GM23338 (cell line): ENCODE measurements around the gene ELANE. TPM values are rescaled to one million over a fixed set of nuclear protein-coding genes. Genes with fewer than 3 reads are reported as not detected.

Experiments
- ATAC-seq: fragments of 200-7000 bp; cut with Tn5 transposase; 3 replicates; pipeline ENCODE4 v1.9.1; 2020
- DNase-seq: peaks from one replicate; pipeline ENCODE4 v3.0.0-alpha.2; 2015; ENCODE audit warnings: low spot score
- H2AFZ ChIP-seq: fragments of 200-600 bp; sonication (generic); 2 replicates; pipeline ENCODE4 v1.8.0; 2016; ENCODE audit warnings: antibody characterized with exemption, mild to moderate bottlenecking, moderate library complexity
- H3F3A ChIP-seq: fragments of 200-600 bp; sonication (generic); replicated peaks from 2 replicates; pipeline ENCODE4 v1.8.0; 2017; ENCODE audit warnings: antibody characterized with exemption, mixed run types, low read depth
- H3K27ac ChIP-seq: fragments of 200-600 bp; sonication (generic); 2 replicates; pipeline ENCODE4 v1.6.1; 2016; ENCODE audit warnings: low read depth
- H3K27me3 ChIP-seq: fragments of 200-600 bp; sonication (generic); 2 replicates; pipeline ENCODE4 v1.8.0; 2016; ENCODE audit warnings: mild to moderate bottlenecking, mixed run types, moderate library complexity; ENCODE audit not compliant: insufficient read depth
- H3K36me3 ChIP-seq: fragments of 200-600 bp; sonication (generic); 2 replicates; pipeline ENCODE4 v1.8.0; 2016; ENCODE audit warnings: mild to moderate bottlenecking; ENCODE audit not compliant: insufficient read depth
- H3K4me1 ChIP-seq: fragments of 200-600 bp; sonication (generic); 2 replicates; pipeline ENCODE4 v1.8.0; 2016; ENCODE audit warnings: mild to moderate bottlenecking, moderate library complexity; ENCODE audit not compliant: insufficient read depth
- H3K4me2 ChIP-seq: fragments of 200-600 bp; sonication (generic); 2 replicates; pipeline ENCODE4 v1.7.1; 2017; ENCODE audit warnings: mixed run types
- H3K4me3 ChIP-seq: fragments of 200-600 bp; sonication (generic); 2 replicates; pipeline ENCODE4 v1.6.1; 2016; ENCODE audit warnings: mixed run types
- H3K79me2 ChIP-seq: fragments of 200-600 bp; sonication (generic); replicated peaks from 2 replicates; pipeline ENCODE4 v1.8.0; 2017; ENCODE audit warnings: mild to moderate bottlenecking; ENCODE audit not compliant: insufficient read depth
- H3K9me2 ChIP-seq: fragments of 200-600 bp; sonication (generic); 2 replicates; pipeline ENCODE4 v1.8.0; 2017; ENCODE audit not compliant: insufficient read depth
- H4K20me1 ChIP-seq: fragments of 200-600 bp; sonication (generic); replicated peaks from 2 replicates; pipeline ENCODE4 v1.8.0; 2017; ENCODE audit warnings: mild to moderate bottlenecking; ENCODE audit not compliant: insufficient read depth
- H3K27ac Mint-ChIP-seq: 2 replicates; pipeline ENCODE4 v1.8.0; 2020; ENCODE audit warnings: inconsistent platforms, mild to moderate bottlenecking, moderate library complexity, mixed read lengths
- H3K27me3 Mint-ChIP-seq: 3 replicates; pipeline ENCODE4 v1.8.0; 2022; ENCODE audit warnings: low read depth, mild to moderate bottlenecking, moderate library complexity, mixed read lengths, inconsistent platforms; ENCODE audit not compliant: insufficient read depth, poor library complexity
- H3K36me3 Mint-ChIP-seq: 3 replicates; pipeline ENCODE4 v1.8.0; 2021; ENCODE audit warnings: low read depth, mild to moderate bottlenecking, inconsistent platforms, moderate library complexity, mixed read lengths
- H3K4me1 Mint-ChIP-seq: 3 replicates; pipeline ENCODE4 v1.8.0; 2020; ENCODE audit warnings: mild to moderate bottlenecking, inconsistent platforms, mixed read lengths
- H3K4me3 Mint-ChIP-seq: 3 replicates; pipeline ENCODE4 v1.8.0; 2021; ENCODE audit warnings: moderate library complexity, mild to moderate bottlenecking, inconsistent platforms, mixed read lengths
- H3K9me3 Mint-ChIP-seq: 3 replicates; pipeline ENCODE4 v1.8.0; 2020; ENCODE audit warnings: moderate library complexity, mild to moderate bottlenecking, inconsistent platforms, mixed read lengths
- CREB1 ChIP-seq: fragments of 250-450 bp; sonication (Bioruptor Pico); IDR thresholded peaks from 2 replicates; pipeline ENCODE4 v1.5.0; 2020; ENCODE audit warnings: low read depth, mild to moderate bottlenecking, moderate library complexity
- CTCF ChIP-seq, 2 experiments: fragments of 200-600 bp in 1 of 2; sonication (generic) in 1 of 2; conservative IDR thresholded peaks; 2 replicates each; pipeline versions ENCODE4 v1.5.1 to v1.6.1; 2016 to 2017; ENCODE audit warnings: antibody characterized with exemption in 2 of 2, low read depth in 2 of 2, mild to moderate bottlenecking in 2 of 2, moderate library complexity in 1 of 2
- ETS1 ChIP-seq: IDR thresholded peaks from 2 replicates; pipeline ENCODE4 v1.6.1; 2016; ENCODE audit warnings: antibody characterized with exemption
- EZH2 ChIP-seq: fragments of 200-600 bp; sonication (generic); IDR thresholded peaks from one replicate; pipeline ENCODE4 v1.8.0; 2017; ENCODE audit warnings: antibody characterized with exemption, mild to moderate bottlenecking, low read depth; ENCODE audit not compliant: unreplicated experiment
- EZH2phosphoT487 ChIP-seq: fragments of 200-600 bp; sonication (generic); IDR thresholded peaks from one replicate; pipeline ENCODE4 v1.8.1; 2018; ENCODE audit warnings: antibody characterized with exemption; ENCODE audit not compliant: unreplicated experiment
- JUNB ChIP-seq: IDR thresholded peaks from one replicate; pipeline ENCODE4 v1.6.1; 2016; ENCODE audit warnings: antibody characterized with exemption; ENCODE audit not compliant: unreplicated experiment
- POLR2AphosphoS5 ChIP-seq: IDR thresholded peaks from 2 replicates; pipeline ENCODE4 v1.6.1; 2016; ENCODE audit warnings: antibody characterized with exemption, low read depth
- REST ChIP-seq: IDR thresholded peaks from one replicate; pipeline ENCODE4 v1.6.1; 2018; ENCODE audit warnings: antibody characterized with exemption; ENCODE audit not compliant: unreplicated experiment
- STAT1 ChIP-seq: IDR thresholded peaks from one replicate; pipeline ENCODE4 v1.6.1; 2016; ENCODE audit warnings: antibody characterized with exemption; ENCODE audit not compliant: unreplicated experiment
- ZNF331 ChIP-seq: fragments of 250-450 bp; sonication (Bioruptor Pico); IDR thresholded peaks from 2 replicates; pipeline ENCODE4 v1.5.0; 2020; ENCODE audit warnings: low read depth, mild to moderate bottlenecking, moderate library complexity
- polyA plus RNA-seq: library from polyadenylated mRNA; unstranded; fragments of >200 nt; fragmentation: Nextera tagmentation; extraction: Ambion mirVana; gene quantifications from 2 replicates; pipeline ENCODE4 v1.2.1, GENCODE V29; 2016
- total RNA-seq: library from RNA; depleted of rRNA; stranded (reverse); fragments of >200 nt; shearing (Covaris generic); gene quantifications from 2 replicates; pipeline ENCODE4 v1.2.3, GENCODE V29; 2014

The ELANE gene
- total and polyA plus RNA-seq, 2 experiments from 2014 or later = not detected

GRCh38 chr19:861756-862580 lies 9.9 kb downstream of the ELANE start:
- Histone ChIP-seq H3K4me1 (no peaks in the 10 kb centered on the region), H3K79me2 (no peaks in the 10 kb centered on the region), H3K4me3 (peak overlapping the region; percentile 56; the same call in 1 of the 2 replicates), H3K27me3 (peaks cover 28% of the 10 kb centered on the region), H3F3A (peaks cover 20% of the 10 kb centered on the region), H3K27ac (no peak overlapping the region), H2AFZ (no peak overlapping the region; the same call in 1 of the 2 replicates), H3K36me3 (no peaks in the 10 kb centered on the region), H4K20me1 (peaks cover 9% of the 10 kb centered on the region; the same call in 1 of the 2 replicates), H3K9me2 (no peaks in the 10 kb centered on the region), H3K4me2 (peak overlapping the region; percentile 79; the same call in 1 of the 2 replicates)
- TF ChIP-seq CTCF (conservative IDR thresholded peaks at IDR 0.05; ENCODE audit: low read depth in 2 of 2) = peak; percentile 53 to 71
- no peak for TF ChIP-seq ZNF331 (CRISPR knock-in tag)
- TF ChIP-seq POLR2AphosphoS5 = no peak
- peak; percentile 54; the same call in 1 of the 2 replicates for TF ChIP-seq CREB1
- peaks cover 27% of the 10 kb centered on the region for H3K27me3 Mint-ChIP-seq
- H3K36me3 Mint-ChIP-seq = 0 out of 3 replicates have a peak, but pooled peaks cover 3% of the 10 kb centered on the region
- H3K9me3 Mint-ChIP-seq = no peaks in the 10 kb centered on the region; the same call in 2 of the 3 replicates
- H3K4me3 Mint-ChIP-seq = no peak overlapping the region; the same call in 2 of the 3 replicates
- peak; percentile 94 for DNase-seq
- no peaks in the 10 kb centered on the region for H3K4me1 Mint-ChIP-seq
- no peak overlapping the region for H3K27ac Mint-ChIP-seq
- ATAC-seq = peak; percentile 64

GRCh38 chr19:862581-863314 lies 10.6 kb downstream of the ELANE start:
- H3K9me3 Mint-ChIP-seq = no peaks in the 10 kb centered on the region; the same call in 2 of the 3 replicates
- Histone ChIP-seq H3K4me2 (peak overlapping the region; percentile 79), H2AFZ (0 out of 2 replicates have a peak overlapping the region, but pooled peaks have one; percentile 63), H3F3A (peaks cover 20% of the 10 kb centered on the region), H3K27ac (no peak overlapping the region), H3K27me3 (peaks cover 28% of the 10 kb centered on the region), H3K4me1 (no peaks in the 10 kb centered on the region), H4K20me1 (peaks cover 9% of the 10 kb centered on the region; the same call in 1 of the 2 replicates), H3K9me2 (no peaks in the 10 kb centered on the region), H3K4me3 (peak overlapping the region; percentile 56), H3K36me3 (no peaks in the 10 kb centered on the region), H3K79me2 (no peaks in the 10 kb centered on the region)
- peak; percentile 95 for DNase-seq
- TF ChIP-seq REST (no peak), STAT1 (peak; percentile 60), EZH2phosphoT487 (no peak), POLR2AphosphoS5 (peak; percentile 42), JUNB (no peak), ETS1 (no peak), EZH2 (no peak), CTCF (conservative IDR thresholded peaks at IDR 0.05; ENCODE audit: low read depth in 2 of 2) (no peak), ZNF331 (CRISPR knock-in tag) (no peak)
- peak; percentile 33 for ATAC-seq
- peaks cover 27% of the 10 kb centered on the region for H3K27me3 Mint-ChIP-seq
- peak overlapping the region; percentile 60; the same call in 2 of the 3 replicates for H3K4me3 Mint-ChIP-seq
- peaks cover 5% of the 10 kb centered on the region for H3K4me1 Mint-ChIP-seq
- no peak overlapping the region; the same call in 1 of the 2 replicates for H3K27ac Mint-ChIP-seq
- H3K36me3 Mint-ChIP-seq = peaks cover 7% of the 10 kb centered on the region
